Fibroblast of peridontal ligament (primary cell): ENCODE results near the gene MEIS3.
"Not testable (repeated sequence)": the region's sequence is repeated elsewhere in the genome, so short reads cannot be mapped to it uniquely, and the experiment has no call there.

ENCODE experiments used
- DNase-seq: peaks from one replicate; pipeline ENCODE4 v3.0.0-alpha.2; 2010; ENCODE audit errors: extremely low read depth

Gene MEIS3

DNA sequence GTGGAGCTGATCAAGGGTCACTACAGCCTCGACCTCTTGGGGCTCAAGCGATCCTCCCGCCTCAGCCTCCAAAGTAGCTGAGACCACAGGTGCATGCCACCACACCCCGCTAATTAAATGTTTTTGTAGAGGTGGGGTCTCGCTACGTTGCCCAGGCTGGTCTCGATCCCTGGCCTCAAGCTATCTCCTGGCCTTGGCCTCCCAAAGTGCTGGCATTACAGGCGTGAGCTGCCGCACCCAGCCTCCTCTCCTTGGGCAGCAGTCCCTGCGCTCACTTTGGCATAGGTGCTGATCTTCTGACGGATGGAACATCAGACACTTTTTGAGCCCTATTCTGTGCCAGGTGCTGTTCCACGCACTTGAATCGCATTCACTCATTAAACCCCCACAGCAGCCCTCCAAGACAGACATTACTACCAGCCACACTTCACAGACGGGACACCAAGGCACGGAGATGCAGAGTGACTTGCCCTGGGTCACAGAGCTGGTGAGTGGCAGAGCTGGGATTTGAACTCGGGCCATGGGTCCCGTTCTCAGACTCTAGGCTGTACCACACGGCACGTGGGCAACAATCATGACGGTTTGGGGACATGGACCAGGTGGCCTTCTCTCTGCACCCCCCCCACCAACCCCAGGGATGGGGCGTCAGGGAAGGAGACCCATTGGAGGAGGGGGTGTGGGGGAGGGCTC is 3.2 kb downstream of the MEIS3 start:
- DNase-seq = no peak

DNA sequence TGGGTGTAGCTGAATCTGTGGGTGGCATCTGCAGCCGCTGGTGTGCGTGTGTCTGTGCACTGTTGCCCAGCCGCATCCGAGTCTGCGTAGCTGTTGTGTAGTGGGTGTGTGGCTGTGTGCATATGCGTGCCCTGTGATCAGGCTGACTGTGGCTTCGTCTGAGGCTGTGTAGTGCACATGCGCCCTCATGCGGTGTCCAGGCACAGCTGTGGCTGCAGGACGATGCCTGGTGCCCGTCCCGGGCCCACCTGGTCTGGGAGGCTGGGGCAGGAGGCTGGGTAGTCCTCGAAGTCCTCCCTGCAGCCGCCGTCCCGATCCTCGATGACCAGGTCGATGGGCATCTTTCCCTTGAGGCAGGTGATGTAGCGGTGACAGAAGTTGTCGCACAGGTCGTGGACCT is 4.9 kb downstream of the MEIS3 start:
- DNase-seq = no peak

DNA sequence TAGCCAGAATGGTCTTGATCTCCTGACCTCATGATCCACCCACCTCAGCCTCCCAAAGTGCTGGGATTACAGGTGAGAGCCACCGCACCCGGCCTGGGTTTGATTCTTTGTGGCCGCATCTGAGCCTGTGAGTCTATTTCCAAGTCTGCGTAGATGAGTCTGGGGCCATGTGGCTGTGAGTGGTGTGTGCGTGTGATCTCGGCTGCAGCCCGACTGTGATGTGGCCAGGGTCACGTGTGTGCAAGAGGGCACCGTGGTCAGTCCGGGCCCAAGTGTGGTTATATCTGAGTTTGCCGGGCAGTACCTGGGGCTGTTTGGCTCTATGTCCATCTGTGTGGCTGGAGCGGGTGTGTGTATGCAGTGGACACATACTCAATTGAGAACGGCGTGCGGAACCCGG is 5.4 kb downstream of the MEIS3 start:
- DNase-seq = no peak

- not testable (repeated sequence) for DNase-seq
Observed at GRCh38 chr19:47411696-47412095, 7.6 kb downstream of the MEIS3 start.

DNA sequence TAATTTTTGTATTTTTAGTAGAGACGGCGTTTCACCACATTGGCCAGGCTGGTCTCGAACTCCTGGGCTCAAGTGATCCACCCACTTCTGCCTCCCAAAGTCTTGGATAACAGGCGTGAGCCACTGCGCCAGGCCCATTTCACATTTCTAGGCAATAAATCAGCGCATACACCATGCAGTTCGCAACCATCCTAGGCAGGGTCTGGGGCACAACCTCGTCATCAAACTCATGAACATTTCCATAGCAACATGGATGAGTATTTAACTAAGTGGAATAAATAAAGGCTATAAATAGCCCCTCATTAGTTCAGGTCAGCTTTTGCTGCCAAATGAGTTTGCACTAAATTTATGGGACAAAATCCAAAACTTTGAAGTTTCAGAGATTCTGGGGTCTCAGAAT is 8.2 kb downstream of the MEIS3 start:
- DNase-seq = no peak

DNA sequence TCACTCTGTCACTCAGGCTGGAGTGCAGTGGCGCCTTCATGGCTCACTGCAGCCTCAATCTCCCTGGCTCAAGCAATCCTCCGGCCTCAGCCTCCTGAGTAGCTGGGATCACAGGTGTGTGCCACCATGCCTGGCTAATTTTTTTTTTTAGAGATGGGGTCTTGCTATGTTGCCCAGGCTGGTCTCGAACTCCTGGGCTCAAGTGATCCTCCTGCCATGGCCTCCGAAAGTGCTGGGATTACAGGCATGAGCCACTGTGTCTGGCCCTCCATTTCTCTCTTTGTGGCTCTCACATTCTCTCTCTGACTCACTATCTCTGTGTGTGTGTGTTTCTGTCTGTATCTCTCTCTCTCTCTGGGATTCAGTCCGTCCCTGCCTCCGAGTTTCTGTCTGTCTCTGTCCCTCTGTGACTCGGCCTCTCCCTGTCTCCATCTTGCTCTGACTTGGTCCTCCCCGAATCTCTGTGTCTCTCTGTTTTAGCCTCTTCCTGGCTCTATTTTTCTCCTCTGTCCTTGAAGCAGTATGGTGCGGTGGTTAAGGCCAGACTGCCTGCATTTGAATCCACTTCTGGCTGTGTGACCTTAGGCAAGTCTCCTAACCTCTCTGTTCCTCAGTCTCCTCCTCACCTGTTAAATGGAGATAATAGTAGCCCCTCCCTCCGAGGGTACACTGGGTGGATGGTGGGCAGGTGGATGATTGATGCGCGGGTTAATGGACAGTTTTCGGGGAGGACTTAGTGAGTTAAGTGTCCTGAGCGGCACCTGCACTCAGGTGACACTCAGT is 11.0 kb downstream of the MEIS3 start:
- no peak for DNase-seq

GRCh38 chr19:47407417-47407774 is 11.9 kb downstream of the MEIS3 start:
- DNase-seq = no peak

DNA sequence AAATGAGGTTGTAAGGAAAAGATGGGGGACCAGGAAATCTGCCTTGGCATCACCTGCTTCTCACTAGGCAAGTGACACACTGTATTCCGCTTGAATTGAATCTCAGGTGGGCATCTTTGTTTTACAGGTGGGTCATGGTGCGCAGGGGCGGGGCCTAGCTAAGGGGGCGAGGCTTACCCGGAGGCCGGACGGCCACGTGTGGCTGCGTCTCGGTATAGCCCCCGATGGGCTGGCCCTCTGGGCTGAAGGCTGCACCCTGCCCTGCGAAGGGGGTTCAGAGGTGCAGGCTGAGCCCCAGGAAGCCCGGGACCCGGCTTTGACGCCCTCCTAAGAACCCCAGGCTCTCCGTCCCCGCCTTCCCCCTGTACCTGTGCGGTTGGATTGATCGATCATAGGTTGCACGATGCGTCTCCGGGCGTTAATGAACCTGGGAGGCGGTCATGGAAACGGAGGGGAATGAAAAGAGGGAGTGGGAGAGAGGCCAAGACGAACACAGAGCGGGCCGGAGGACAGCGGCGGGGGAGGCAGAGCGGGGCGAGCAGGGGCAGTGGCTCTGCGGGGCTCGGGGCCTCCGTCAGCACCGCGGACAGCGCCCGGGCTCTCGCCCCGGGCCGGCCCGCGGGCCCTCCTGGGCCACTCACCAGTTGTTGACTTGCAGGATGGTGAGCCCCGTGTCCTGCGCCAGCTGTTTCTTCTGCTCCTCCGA is 12.5 kb downstream of the MEIS3 start:
- no peak for DNase-seq

- no peak for DNase-seq
Observed at GRCh38 chr19:47405854-47406417, 13.4 kb downstream of the MEIS3 start.

DNA sequence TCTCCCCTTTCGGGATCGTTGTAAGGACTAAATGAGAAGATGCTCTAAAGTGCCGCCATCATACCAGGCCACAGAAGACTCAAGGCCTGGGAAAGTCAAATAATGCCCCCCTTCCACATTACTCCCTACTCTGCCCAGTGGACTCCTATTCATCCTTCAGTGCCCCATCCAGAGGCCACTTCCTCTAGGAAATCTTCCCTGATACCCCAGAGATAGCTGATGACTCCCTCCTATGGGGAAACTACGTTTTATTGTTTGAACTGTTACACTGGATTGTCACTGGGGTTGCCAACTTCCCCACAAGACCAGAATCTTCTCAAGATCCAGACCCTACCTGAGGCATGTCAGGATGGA is 14.2 kb downstream of the MEIS3 start:
- DNase-seq = no peak

GRCh38 chr19:47404334-47405196 is 14.8 kb downstream of the MEIS3 start:
- DNase-seq = no peak

DNA sequence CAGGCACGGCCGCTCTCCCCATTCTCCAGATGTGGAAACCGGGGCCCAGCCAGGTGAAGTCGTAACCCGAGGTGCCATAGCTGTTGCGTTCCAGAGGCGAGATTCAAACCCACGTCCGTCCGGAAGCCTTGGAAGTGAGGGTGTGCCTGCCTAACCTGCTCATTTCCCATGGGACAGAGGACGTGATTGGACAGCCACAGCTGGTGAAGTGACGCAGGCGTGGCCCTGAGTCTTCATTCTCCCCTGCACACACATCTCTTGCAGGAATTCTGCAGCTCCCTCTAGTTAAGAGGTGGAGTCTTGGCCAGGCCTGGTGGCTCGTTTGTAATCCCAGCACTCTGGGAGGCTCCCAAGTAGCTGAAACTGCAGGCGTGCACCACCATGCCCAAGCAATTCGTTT is 16.8 kb downstream of the MEIS3 start:
- DNase-seq = no peak

DNA sequence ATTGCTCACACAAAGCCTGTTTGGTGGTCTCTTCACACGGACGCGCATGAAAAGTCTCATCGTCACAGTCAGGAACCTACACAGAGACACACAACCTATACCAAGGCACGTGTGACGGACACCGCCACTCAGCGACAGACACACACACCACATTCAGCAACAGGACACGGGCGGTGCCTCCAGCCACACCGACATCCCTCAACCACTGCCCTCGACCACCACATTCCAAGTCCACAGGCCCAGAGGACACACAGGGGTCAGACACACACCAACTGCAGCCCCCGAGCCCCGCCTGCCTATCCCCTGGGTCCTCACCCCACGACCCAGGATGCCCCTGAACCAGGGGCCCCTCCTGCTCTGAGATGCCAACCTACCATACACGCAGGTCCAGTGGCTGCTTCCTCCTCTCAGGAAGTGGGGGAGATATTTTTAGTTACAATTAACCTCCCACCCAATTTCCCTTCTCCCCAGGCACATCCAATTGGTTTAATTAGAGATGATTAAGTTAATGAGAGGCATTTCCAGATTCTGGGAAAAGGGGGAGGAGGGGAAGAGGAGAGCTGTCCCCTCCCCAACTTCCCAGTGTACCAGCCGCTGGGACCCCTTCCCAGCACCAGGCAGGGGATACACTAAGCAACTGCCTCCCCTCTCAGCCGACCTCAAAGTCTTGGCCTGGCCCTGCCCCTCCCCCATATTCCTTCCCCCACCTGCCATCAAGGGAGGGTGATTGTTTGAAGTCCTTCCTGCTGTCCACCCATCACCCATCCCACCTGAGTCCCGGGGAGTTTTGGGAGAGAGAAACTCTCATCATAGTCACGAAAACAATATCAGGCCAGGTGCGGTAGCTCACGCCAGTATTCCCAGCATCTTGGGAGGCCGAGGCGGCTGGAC is 20.4 kb downstream of the MEIS3 start:
- DNase-seq = no peak

- DNase-seq = peak; percentile 80
Observed at GRCh38 chr19:47391510-47392223, 27.7 kb downstream of the MEIS3 start.

GRCh38 chr19:47390533-47391488 is 28.5 kb downstream of the MEIS3 start:
- no peak for DNase-seq

DNA sequence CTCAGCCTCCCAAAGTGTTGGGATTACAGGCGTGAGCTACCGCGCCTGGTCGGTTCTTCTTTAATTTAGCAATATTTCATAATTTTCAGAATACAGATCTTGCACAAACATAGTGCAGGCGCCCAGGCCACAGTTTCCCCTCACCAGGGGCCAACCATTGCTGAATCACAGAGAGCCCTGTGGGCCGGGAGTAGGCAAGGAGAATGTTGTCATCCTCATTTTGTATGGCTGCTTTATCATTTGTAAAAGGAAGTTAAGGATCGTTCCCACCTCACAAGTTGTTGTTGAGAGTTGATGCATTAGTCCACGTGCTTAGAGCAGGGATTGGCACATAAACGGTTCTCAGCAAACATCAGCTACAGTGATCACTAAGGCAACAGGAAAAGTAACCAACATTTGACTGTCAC is 30.2 kb downstream of the MEIS3 start:
- DNase-seq = no peak

DNA sequence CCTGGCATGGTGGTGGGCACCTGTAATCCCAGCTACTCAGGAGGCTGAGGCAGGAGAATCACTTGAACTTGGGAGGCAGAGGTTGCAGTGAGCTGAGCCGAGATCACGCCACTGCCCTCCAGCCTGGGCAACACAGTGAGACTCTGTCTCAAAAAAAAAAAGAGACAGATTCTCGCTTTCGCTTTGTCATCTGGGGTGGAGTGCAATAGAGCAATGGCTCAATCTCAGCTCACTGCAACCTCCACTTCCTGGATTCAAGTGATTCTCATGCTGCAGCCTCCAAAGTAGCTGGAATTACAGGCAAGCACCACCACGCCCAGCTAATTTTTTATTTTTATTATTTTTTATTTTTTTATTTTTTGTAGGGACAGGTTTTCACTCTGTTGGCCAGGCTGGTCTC is 30.6 kb downstream of the MEIS3 start:
- DNase-seq = not testable (repeated sequence)

- not testable (repeated sequence) for DNase-seq
Observed at GRCh38 chr19:47387623-47388022, 31.7 kb downstream of the MEIS3 start.

DNA sequence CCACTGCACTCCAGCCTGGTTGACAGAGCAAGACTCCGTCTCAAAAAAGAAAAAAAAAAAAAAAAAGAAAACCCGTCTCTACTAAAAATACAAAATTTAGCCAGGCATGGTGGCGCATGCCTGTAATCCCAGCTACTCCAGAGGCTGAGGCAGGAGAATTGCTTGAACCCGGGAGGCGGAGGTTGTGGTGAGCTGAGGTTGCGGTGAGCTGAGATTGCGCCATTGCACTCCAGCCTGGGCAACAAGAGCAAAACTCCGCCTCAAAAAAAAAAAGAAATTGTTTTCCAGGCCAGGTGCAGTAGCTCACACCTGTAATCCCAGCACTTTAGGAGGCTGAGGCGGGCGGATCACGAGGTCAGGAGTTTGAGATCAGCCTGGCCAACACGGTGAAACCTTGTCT is 32.7 kb downstream of the MEIS3 start:
- not testable (repeated sequence) for DNase-seq
